GM12878 (cell line): ENCODE results near the gene DMRT1. TPM values are rescaled to one million over a fixed set of nuclear protein-coding genes. Genes with fewer than 3 reads are reported as not detected.

ENCODE experiments used
- ATAC-seq: fragments of 200-7000 bp; cut with Tn5 transposase; 3 replicates; pipeline ENCODE4 v1.9.1; 2020; ENCODE audit warnings: mild to moderate bottlenecking, moderate library complexity
- BruUV-seq: library from RNA; stranded (reverse); fragments of 400-500 nt; replicated peaks from 2 replicates; lab custom pipeline; 2021; lab: Mats Ljungman, UMichigan
- CTCF ChIA-PET: fragments of 300-600 bp; sonication (Branson Sonifier 250); formaldehyde crosslinking; extraction: SDS; loops from one replicate; lab custom pipeline; 2021; ENCODE audit warnings: inconsistent platforms; lab: Yijun Ruan, JAX
- POLR2A ChIA-PET: fragments of 350-600 bp; formaldehyde crosslinking; extraction: SDS; loops from one replicate; lab custom pipeline; 2021; ENCODE audit warnings: inconsistent platforms; lab: Charles Lee
- RAD21 ChIA-PET: fragments of 300-600 bp; sonication (Branson Sonifier 250); formaldehyde crosslinking; loops from one replicate; lab custom pipeline; 2023; ENCODE audit warnings: antibody characterized with exemption; ENCODE audit not compliant: unreplicated experiment; lab: Charles Lee
- SMC1A ChIA-PET: fragments of 300-600 bp; sonication (Branson Sonifier 250); formaldehyde crosslinking; loops from one replicate; lab custom pipeline; 2023; ENCODE audit not compliant: unreplicated experiment, uncharacterized antibody; lab: Charles Lee
- DNase-seq: peaks from one replicate; pipeline ENCODE4 v3.0.0-alpha.2; 2011; ENCODE audit warnings: low read depth, low spot score
- FAIRE-seq: peaks from 3 replicates; lab custom pipeline; 2011; peaks lifted over from hg19 to GRCh38; lab: Jason Lieb, UNC
- H2AFZ ChIP-seq: 2 replicates; pipeline ENCODE4 v1.6.0; 2011; ENCODE audit warnings: low read depth, low read length, control low read depth; ENCODE audit not compliant: control insufficient read depth
- H3K27ac ChIP-seq: 2 replicates; pipeline ENCODE4 v1.5.1; 2011; ENCODE audit warnings: control low read depth; ENCODE audit not compliant: control insufficient read depth, insufficient read depth
- H3K27me3 ChIP-seq, 2 experiments: replicated peaks in 1 of 2; 2 replicates each; pipeline versions ENCODE4 v1.6.0 to v1.6.1; 2011; ENCODE audit warnings: low read length in 1 of 2; ENCODE audit not compliant: control insufficient read depth in 2 of 2, insufficient read depth in 2 of 2
- H3K36me3 ChIP-seq, 2 experiments: 2 replicates each; pipeline ENCODE4 v1.5.1; 2011; ENCODE audit warnings: low read length in 1 of 2; ENCODE audit not compliant: control insufficient read depth in 2 of 2, insufficient read depth in 2 of 2
- H3K4me1 ChIP-seq: 2 replicates; pipeline ENCODE4 v1.6.1; 2011; ENCODE audit warnings: mild to moderate bottlenecking, low read length, moderate library complexity, mixed read lengths; ENCODE audit not compliant: control insufficient read depth, insufficient read depth
- H3K4me2 ChIP-seq: 2 replicates; pipeline ENCODE4 v1.6.0; 2011; ENCODE audit warnings: control low read depth; ENCODE audit not compliant: control insufficient read depth, insufficient read depth
- H3K4me3 ChIP-seq: fragments of 200-600 bp; sonication (generic); 2 replicates; pipeline ENCODE4 v1.5.1; 2016
- H3K79me2 ChIP-seq: 2 replicates; pipeline ENCODE4 v1.6.0; 2011; ENCODE audit warnings: low read length; ENCODE audit not compliant: control insufficient read depth, insufficient read depth
- H3K9ac ChIP-seq: 2 replicates; pipeline ENCODE4 v1.8.0; 2011; ENCODE audit warnings: low read length, control low read depth, mixed read lengths; ENCODE audit not compliant: control insufficient read depth, insufficient read depth
- H3K9me3 ChIP-seq: replicated peaks from 3 replicates; pipeline ENCODE4 v1.5.1; 2011; ENCODE audit warnings: mild to moderate bottlenecking, low read length; ENCODE audit not compliant: control insufficient read depth, insufficient read depth
- H4K20me1 ChIP-seq: 2 replicates; pipeline ENCODE4 v1.6.0; 2011; ENCODE audit not compliant: control insufficient read depth, insufficient read depth
- BRCA1 ChIP-seq: IDR thresholded peaks from 2 replicates; pipeline ENCODE4 v1.6.1; 2011; ENCODE audit warnings: low read depth, low read length, improper control_type of control experiment
- CBX3 ChIP-seq: fragments of 200-600 bp; sonication (generic); IDR thresholded peaks from 2 replicates; pipeline ENCODE4 v1.6.1; 2016; ENCODE audit warnings: low read depth, borderline replicate concordance
- CHD1 ChIP-seq: IDR thresholded peaks from 2 replicates; pipeline ENCODE4 v1.6.1; 2012; ENCODE audit warnings: low read depth, low read length, improper control_type of control experiment
- CREM ChIP-seq: IDR thresholded peaks from 2 replicates; pipeline ENCODE4 v1.6.1; 2014; ENCODE audit warnings: antibody characterized with exemption, low read depth
- E2F4 ChIP-seq: IDR thresholded peaks from 2 replicates; pipeline ENCODE4 v1.6.1; 2012; ENCODE audit warnings: low read depth, low read length, improper control_type of control experiment
- E2F8 ChIP-seq: fragments of 450-650 bp; IDR thresholded peaks from 2 replicates; pipeline ENCODE4 v1.6.1; 2018; ENCODE audit warnings: mild to moderate bottlenecking, low read depth, moderate library complexity; ENCODE audit not compliant: partially characterized antibody
- ESRRA ChIP-seq: IDR thresholded peaks from 2 replicates; pipeline ENCODE4 v1.6.1; 2012; ENCODE audit warnings: mild to moderate bottlenecking, low read length, improper control_type of control experiment
- HDGF ChIP-seq: fragments of 450-650 bp; IDR thresholded peaks from 2 replicates; pipeline ENCODE4 v1.6.1; 2016; ENCODE audit warnings: antibody characterized with exemption
- JUND ChIP-seq: IDR thresholded peaks from 2 replicates; pipeline ENCODE4 v1.6.1; 2012; ENCODE audit warnings: low read depth, mild to moderate bottlenecking, low read length, improper control_type of control experiment, moderate library complexity
- NFIC ChIP-seq: IDR thresholded peaks from 2 replicates; pipeline ENCODE4 v1.6.1; 2012; ENCODE audit warnings: low read depth, mild to moderate bottlenecking, inconsistent platforms, low read length, moderate library complexity
- NRF1 ChIP-seq: conservative IDR thresholded peaks from 2 replicates; pipeline ENCODE4 v1.6.1; 2011; ENCODE audit warnings: mild to moderate bottlenecking, low read depth, low read length, improper control_type of control experiment
- PAX8 ChIP-seq: fragments of 450-650 bp; IDR thresholded peaks from 2 replicates; pipeline ENCODE4 v1.6.1; 2017; ENCODE audit warnings: mild to moderate bottlenecking, moderate library complexity
- SMAD5 ChIP-seq: IDR thresholded peaks from 2 replicates; pipeline ENCODE4 v1.6.1; 2016; ENCODE audit warnings: antibody characterized with exemption, low read depth
- SMARCA5 ChIP-seq: fragments of 450-650 bp; IDR thresholded peaks from 2 replicates; pipeline ENCODE4 v1.6.1; 2017; ENCODE audit warnings: mild to moderate bottlenecking
- STAT3 ChIP-seq: IDR thresholded peaks from 2 replicates; pipeline ENCODE4 v1.6.1; 2011; ENCODE audit warnings: low read depth, low read length, improper control_type of control experiment
- TARDBP ChIP-seq: IDR thresholded peaks from 2 replicates; pipeline ENCODE4 v1.6.1; 2016; ENCODE audit warnings: borderline replicate concordance
- ZNF24 ChIP-seq: fragments of 450-650 bp; IDR thresholded peaks from 2 replicates; pipeline ENCODE4 v1.6.1; 2017; ENCODE audit warnings: antibody characterized with exemption, mild to moderate bottlenecking
- WGBS: methylation state at CpG from one replicate; pipeline ENCODE4 v1.1.6; 2016; ENCODE audit warnings: low lambda C conversion rate; ENCODE audit not compliant: insufficient replicate concordance, insufficient coverage; ENCODE audit errors: missing lambda C conversion rate; 5-methylcytosine and 5-hydroxymethylcytosine counted together
- in situ Hi-C: fragments of 300-500 bp; cut with MboI; formaldehyde crosslinking; loops from 9 replicates; pipeline ENCODE4 v1.14.3; 2018; ENCODE audit warnings: mixed read lengths
- intact Hi-C: fragments of 100-400 bp; cut with micrococcal nuclease; formaldehyde crosslinking; loops from one replicate; pipeline ENCODE4 v1.14.2; 2022; ENCODE audit not compliant: unreplicated experiment
- polyA plus RNA-seq, 11 experiments: library from polyadenylated mRNA; depleted of rRNA in 4 of 11; unstranded in 6 of 11; stranded (reverse) in 5 of 11; fragments of >200 nt; fragmentation: Nextera tagmentation in 4 of 11; fragmentation: Illumina TruSeq in 1 of 11; extraction: Ambion mirVana in 4 of 11; extraction: Trizol in 1 of 11; gene quantifications; 1 replicate in 1 of 11; 2 replicates in 10 of 11; pipeline versions ENCODE4 v1.2.1 to v1.2.3, GENCODE V29; 2011 to 2016; ENCODE audit warnings: inconsistent platforms in 2 of 11, missing spikeins in 2 of 11, low read depth in 1 of 11
- total RNA-seq, 4 experiments: library from RNA; depleted of rRNA in 3 of 4; stranded (reverse); fragments of >200 nt in 3 of 4; fragmentation: Illumina TruSeq in 1 of 4; extraction: Trizol in 1 of 4; gene quantifications; 2 replicates each; pipeline versions ENCODE4 v1.2.1 to v1.2.3, GENCODE V29; 2013 to 2021

Gene DMRT1
- total and polyA plus RNA-seq, 10 of the 15 experiments (the other 5 are each of a cell fraction or from before 2014, with no cell fraction given) = 0.06 to 1.9 (median 0.24) TPM

GRCh38 chr9:792331-793260, 48.9 kb upstream of the DMRT1 start:
- no peak for FAIRE-seq
- no peak for DNase-seq
- TF ChIP-seq BRCA1 = no peak
- TF ChIP-seq E2F4 = no peak
- no peak for TF ChIP-seq STAT3
- no peak for TF ChIP-seq TARDBP
- no peak for TF ChIP-seq CREM
- TF ChIP-seq ZNF24 = no peak
- no peak for TF ChIP-seq ESRRA
- no peak for TF ChIP-seq SMAD5
- no peak for TF ChIP-seq NRF1
- no peak for TF ChIP-seq SMARCA5
- TF ChIP-seq HDGF = no peak
- TF ChIP-seq JUND = no peak
- TF ChIP-seq E2F8 = no peak
- no peak for TF ChIP-seq CBX3
- no peak for TF ChIP-seq CHD1
- TF ChIP-seq NFIC = no peak
- no peak for TF ChIP-seq PAX8
- no peaks in the 10 kb centered on the region for H3K4me1 ChIP-seq
- ATAC-seq = no peak
- H3K79me2 ChIP-seq = no peaks in the 10 kb centered on the region
- H3K4me2 ChIP-seq = no peak overlapping the region
- CTCF ChIA-PET = no interaction called here
- in situ Hi-C loops = no loop called here
- BruUV-seq = no TSS peak
- WGBS = 42% methylated on average over 15 of the region's 15 CpGs
- no peak overlapping the region for H2AFZ ChIP-seq
- SMC1A ChIA-PET = interaction anchor here (0.7 kb wide), 1 partner anchor 212 kb away, joined by 5 read pairs; no protein-coding TSS in a partner anchor
- intact Hi-C loops = no loop called here
- no peak overlapping the region for H3K9ac ChIP-seq
- POLR2A ChIA-PET = no interaction called here
- H3K36me3 ChIP-seq = no peaks in the 10 kb centered on the region
- no peak overlapping the region for H3K27ac ChIP-seq
- H3K4me3 ChIP-seq = no peak overlapping the region
- H3K9me3 ChIP-seq = no peaks in the 10 kb centered on the region
- H4K20me1 ChIP-seq = no peaks in the 10 kb centered on the region
- no peaks in the 10 kb centered on the region; a peak in 2 of 4 replicates for H3K27me3 ChIP-seq
- RAD21 ChIA-PET = no interaction called here
